ENCODE results near the gene FTO.

Gene FTO

DNA sequence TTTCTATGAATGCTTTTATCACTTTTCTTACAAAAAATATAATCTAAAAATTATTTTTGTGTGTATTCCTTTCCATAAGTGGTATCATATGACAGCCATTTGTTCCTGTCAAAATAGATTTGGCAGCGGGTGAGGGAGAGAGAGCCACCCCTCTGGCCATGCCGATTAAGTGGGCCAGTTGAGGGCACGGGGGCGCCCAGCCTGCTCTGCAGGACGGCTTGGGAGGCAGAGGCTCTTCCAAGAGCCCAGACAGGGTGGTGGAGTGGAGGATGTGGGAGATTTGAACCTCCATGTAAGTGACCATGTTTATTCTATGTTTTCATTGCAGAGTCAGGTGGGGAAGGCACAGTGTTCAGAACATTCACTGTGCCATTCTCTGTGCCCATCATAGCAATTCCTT lies 493.8 kb downstream of the FTO start:
- Histone ChIP-seq H4K20me1 (ENCODE audit: insufficient read depth, low read length) (no peaks in the 10 kb centered on the region), H3K4me3 (ENCODE audit: low read length) (no peak overlapping the region), H3K27ac (ENCODE audit: low read length) (no peak overlapping the region), H3F3A (ENCODE audit: insufficient read depth, low read length) (no peaks in the 10 kb centered on the region), H3K4me2 (ENCODE audit: low read depth, low read length) (no peak overlapping the region), H3K9me2 (replicated peaks; ENCODE audit: insufficient read depth, low read length) (no peaks in the 10 kb centered on the region), H3K36me3 (replicated peaks; ENCODE audit: insufficient read depth, low read length) (no peaks in the 10 kb centered on the region), H3K79me2 (ENCODE audit: low read length) (no peaks in the 10 kb centered on the region), H2AFZ (ENCODE audit: low read length) (no peak overlapping the region), H3K9me3 (replicated peaks; ENCODE audit: insufficient read depth, low read length) (no peaks in the 10 kb centered on the region), H3K27me3 (replicated peaks; ENCODE audit: insufficient read depth, low read length) (no peaks in the 10 kb centered on the region), H3K9ac (ENCODE audit: low read length) (no peak overlapping the region), H3K4me1 (ENCODE audit: low read length) (no peaks in the 10 kb centered on the region)
- TF ChIP-seq EZH2phosphoT487 (IDR thresholded peaks at IDR 0.05; ENCODE audit: low read length) = no peak
- TF ChIP-seq EZH2 (optimal IDR thresholded peaks at IDR 0.05; ENCODE audit: low read depth, low read length) = no peak
- TF ChIP-seq, protein P1, sequence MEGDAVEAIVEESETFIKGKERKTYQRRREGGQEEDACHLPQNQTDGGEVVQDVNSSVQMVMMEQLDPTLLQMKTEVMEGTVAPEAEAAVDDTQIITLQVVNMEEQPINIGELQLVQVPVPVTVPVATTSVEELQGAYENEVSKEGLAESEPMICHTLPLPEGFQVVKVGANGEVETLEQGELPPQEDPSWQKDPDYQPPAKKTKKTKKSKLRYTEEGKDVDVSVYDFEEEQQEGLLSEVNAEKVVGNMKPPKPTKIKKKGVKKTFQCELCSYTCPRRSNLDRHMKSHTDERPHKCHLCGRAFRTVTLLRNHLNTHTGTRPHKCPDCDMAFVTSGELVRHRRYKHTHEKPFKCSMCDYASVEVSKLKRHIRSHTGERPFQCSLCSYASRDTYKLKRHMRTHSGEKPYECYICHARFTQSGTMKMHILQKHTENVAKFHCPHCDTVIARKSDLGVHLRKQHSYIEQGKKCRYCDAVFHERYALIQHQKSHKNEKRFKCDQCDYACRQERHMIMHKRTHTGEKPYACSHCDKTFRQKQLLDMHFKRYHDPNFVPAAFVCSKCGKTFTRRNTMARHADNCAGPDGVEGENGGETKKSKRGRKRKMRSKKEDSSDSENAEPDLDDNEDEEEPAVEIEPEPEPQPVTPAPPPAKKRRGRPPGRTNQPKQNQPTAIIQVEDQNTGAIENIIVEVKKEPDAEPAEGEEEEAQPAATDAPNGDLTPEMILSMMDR (IDR thresholded peaks at IDR 0.05; ENCODE audit: low read length) = no peak
- DNase-seq = no peak

DNA sequence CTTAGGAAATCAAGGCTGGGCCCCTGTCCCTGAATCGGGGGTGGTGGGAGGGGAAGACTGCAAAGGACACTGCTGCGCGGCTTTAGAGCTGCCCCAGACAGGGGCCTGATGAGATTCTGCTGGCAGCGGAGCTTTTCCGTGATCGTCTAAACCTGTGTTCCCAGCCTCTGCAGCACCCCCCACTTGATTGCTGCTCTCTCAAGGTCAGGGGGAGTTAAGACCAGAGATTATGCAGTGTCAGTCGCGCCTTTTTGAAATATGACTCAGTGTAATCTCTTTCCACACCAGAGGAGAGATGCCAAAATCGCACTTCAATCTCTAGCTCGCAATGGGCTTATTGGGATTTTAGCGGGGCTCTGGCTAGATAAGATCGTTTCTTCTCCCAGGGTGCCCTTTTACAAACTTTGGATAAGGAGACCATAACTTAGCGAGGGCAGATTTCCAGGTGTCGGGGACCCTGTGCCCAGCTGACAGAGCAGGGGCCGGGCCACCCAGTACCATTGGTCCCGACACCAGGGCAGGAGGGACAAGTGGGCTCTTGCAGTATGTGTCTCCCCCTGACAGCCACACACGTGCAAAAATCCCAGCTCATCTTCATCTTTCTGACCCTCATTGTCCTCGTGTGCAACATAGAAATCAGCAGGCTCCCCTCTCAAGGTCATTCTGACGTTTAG lies 495.7 kb downstream of the FTO start:
- Histone ChIP-seq H4K20me1 (ENCODE audit: insufficient read depth, low read length) (no peaks in the 10 kb centered on the region), H3K4me2 (ENCODE audit: low read depth, low read length) (no peak overlapping the region), H3K4me1 (ENCODE audit: low read length) (no peaks in the 10 kb centered on the region), H3K36me3 (replicated peaks; ENCODE audit: insufficient read depth, low read length) (no peaks in the 10 kb centered on the region), H3K9me2 (replicated peaks; ENCODE audit: insufficient read depth, low read length) (no peaks in the 10 kb centered on the region), H2AFZ (ENCODE audit: low read length) (no peak overlapping the region), H3K27me3 (replicated peaks; ENCODE audit: insufficient read depth, low read length) (no peaks in the 10 kb centered on the region), H3K9me3 (replicated peaks; ENCODE audit: insufficient read depth, low read length) (no peaks in the 10 kb centered on the region), H3K79me2 (ENCODE audit: low read length) (no peaks in the 10 kb centered on the region), H3F3A (ENCODE audit: insufficient read depth, low read length) (no peaks in the 10 kb centered on the region), H3K9ac (ENCODE audit: low read length) (no peak overlapping the region), H3K4me3 (ENCODE audit: low read length) (no peak overlapping the region), H3K27ac (ENCODE audit: low read length) (no peak overlapping the region)
- DNase-seq = no peak
- no peak for TF ChIP-seq EZH2phosphoT487 (IDR thresholded peaks at IDR 0.05; ENCODE audit: low read length)
- TF ChIP-seq, protein P1 (IDR thresholded peaks at IDR 0.05; ENCODE audit: low read length) = no peak
- TF ChIP-seq EZH2 (optimal IDR thresholded peaks at IDR 0.05; ENCODE audit: low read depth, low read length) = no peak

DNA sequence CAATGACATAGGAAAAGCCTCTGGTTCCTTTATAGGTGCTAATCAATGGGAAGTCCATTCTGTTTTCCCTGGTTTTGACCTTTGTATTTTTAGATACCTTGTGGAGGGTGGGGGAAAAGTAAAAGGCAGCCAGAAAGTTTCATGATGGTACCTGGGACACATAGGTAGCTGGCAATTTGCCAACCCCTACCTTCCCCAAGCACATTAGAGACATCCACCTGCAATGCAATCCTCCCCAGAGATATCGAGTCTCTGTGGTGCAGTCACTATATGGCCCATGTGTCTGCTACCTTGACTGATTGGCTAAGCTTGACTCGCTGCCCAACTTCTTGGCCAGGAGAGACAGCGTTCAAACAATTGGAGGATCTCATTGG lies 496.2 kb downstream of the FTO start:
- H3K4me2 ChIP-seq (ENCODE audit: low read depth, low read length) = no peak overlapping the region
- H3F3A ChIP-seq (ENCODE audit: insufficient read depth, low read length) = no peaks in the 10 kb centered on the region
- H3K4me1 ChIP-seq (ENCODE audit: low read length) = no peaks in the 10 kb centered on the region
- no peaks in the 10 kb centered on the region for H3K79me2 ChIP-seq (ENCODE audit: low read length)
- no peaks in the 10 kb centered on the region for H3K27me3 ChIP-seq (replicated peaks; ENCODE audit: insufficient read depth, low read length)
- no peak overlapping the region for H3K4me3 ChIP-seq (ENCODE audit: low read length)
- no peak overlapping the region for H3K27ac ChIP-seq (ENCODE audit: low read length)
- no peaks in the 10 kb centered on the region for H4K20me1 ChIP-seq (ENCODE audit: insufficient read depth, low read length)
- H3K36me3 ChIP-seq (replicated peaks; ENCODE audit: insufficient read depth, low read length) = no peaks in the 10 kb centered on the region
- TF ChIP-seq, protein P1 (IDR thresholded peaks at IDR 0.05; ENCODE audit: low read length) = no peak
- no peak for TF ChIP-seq EZH2phosphoT487 (IDR thresholded peaks at IDR 0.05; ENCODE audit: low read length)
- TF ChIP-seq EZH2 (optimal IDR thresholded peaks at IDR 0.05; ENCODE audit: low read depth, low read length) = no peak
- H3K9me3 ChIP-seq (replicated peaks; ENCODE audit: insufficient read depth, low read length) = no peaks in the 10 kb centered on the region
- H3K9ac ChIP-seq (ENCODE audit: low read length) = no peak overlapping the region
- H3K9me2 ChIP-seq (replicated peaks; ENCODE audit: insufficient read depth, low read length) = no peaks in the 10 kb centered on the region
- no peak overlapping the region for H2AFZ ChIP-seq (ENCODE audit: low read length)
- DNase-seq = no peak
